ENCODE results near the gene HPSE2. TPM values are rescaled to one million over a fixed set of nuclear protein-coding genes. Genes with fewer than 3 reads are reported as not detected.

The HPSE2 gene
- total and polyA plus RNA-seq, 2 of the 13 experiments (the other 11 are each of a cell fraction or from before 2014, with no cell fraction given), result 0.01 TPM; not detected in 1

DNA sequence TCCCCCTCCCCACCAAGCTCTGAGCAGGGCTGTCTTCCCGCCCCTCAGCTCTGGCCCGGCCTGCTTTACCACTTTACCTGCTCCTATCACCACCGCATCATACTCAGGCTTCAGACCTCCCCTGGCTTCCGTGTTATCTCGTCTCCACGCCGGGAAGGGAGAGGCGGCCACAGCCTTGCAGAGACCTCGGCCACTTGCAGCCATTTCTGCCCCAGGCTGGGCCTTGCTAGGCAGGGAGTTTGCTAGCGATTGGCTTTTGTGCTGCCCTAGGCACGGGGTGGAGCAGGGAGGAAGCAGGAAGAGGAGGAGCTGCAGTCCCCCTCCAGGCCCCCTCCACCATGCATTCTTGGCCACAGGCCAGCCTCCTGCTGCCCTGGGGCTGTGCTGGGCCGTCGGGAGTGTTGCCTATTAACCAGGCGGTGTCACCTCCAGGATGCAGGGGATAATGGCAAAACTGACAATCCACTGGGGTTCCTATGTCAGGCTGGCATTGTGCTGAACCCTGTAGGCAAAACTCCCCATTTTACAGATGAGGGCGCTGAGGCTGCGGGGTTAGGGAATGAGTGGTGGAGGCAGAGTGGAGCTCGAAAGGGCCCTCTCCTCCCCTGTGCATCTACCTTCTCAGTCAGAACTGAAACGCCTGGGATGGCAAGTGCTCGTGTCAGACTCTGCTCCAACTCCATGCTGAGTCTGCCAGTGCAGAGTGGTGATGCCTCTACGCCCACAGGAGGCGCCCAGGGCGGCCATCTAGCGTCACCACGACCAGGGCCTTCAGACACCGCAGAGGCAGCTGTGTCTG is 820.5 kb downstream of the HPSE2 start, which contains the start of gene PYROXD2 (continued):
- TF ChIP-seq, protein P1, sequence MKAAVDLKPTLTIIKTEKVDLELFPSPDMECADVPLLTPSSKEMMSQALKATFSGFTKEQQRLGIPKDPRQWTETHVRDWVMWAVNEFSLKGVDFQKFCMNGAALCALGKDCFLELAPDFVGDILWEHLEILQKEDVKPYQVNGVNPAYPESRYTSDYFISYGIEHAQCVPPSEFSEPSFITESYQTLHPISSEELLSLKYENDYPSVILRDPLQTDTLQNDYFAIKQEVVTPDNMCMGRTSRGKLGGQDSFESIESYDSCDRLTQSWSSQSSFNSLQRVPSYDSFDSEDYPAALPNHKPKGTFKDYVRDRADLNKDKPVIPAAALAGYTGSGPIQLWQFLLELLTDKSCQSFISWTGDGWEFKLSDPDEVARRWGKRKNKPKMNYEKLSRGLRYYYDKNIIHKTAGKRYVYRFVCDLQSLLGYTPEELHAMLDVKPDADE (CRISPR knock-in tag; IDR thresholded peaks at IDR 0.05), result peak; percentile 62; the same call in 1 of the 2 replicates
- TF ChIP-seq TBX2 (CRISPR knock-in tag; IDR thresholded peaks at IDR 0.05; ENCODE audit: borderline replicate concordance), result peak; percentile 74
- TF ChIP-seq, protein P2, sequence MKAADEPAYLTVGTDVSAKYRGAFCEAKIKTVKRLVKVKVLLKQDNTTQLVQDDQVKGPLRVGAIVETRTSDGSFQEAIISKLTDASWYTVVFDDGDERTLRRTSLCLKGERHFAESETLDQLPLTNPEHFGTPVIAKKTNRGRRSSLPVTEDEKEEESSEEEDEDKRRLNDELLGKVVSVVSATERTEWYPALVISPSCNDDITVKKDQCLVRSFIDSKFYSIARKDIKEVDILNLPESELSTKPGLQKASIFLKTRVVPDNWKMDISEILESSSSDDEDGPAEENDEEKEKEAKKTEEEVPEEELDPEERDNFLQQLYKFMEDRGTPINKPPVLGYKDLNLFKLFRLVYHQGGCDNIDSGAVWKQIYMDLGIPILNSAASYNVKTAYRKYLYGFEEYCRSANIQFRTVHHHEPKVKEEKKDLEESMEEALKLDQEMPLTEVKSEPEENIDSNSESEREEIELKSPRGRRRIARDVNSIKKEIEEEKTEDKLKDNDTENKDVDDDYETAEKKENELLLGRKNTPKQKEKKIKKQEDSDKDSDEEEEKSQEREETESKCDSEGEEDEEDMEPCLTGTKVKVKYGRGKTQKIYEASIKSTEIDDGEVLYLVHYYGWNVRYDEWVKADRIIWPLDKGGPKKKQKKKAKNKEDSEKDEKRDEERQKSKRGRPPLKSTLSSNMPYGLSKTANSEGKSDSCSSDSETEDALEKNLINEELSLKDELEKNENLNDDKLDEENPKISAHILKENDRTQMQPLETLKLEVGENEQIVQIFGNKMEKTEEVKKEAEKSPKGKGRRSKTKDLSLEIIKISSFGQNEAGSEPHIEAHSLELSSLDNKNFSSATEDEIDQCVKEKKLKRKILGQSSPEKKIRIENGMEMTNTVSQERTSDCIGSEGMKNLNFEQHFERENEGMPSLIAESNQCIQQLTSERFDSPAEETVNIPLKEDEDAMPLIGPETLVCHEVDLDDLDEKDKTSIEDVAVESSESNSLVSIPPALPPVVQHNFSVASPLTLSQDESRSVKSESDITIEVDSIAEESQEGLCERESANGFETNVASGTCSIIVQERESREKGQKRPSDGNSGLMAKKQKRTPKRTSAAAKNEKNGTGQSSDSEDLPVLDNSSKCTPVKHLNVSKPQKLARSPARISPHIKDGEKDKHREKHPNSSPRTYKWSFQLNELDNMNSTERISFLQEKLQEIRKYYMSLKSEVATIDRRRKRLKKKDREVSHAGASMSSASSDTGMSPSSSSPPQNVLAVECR (CRISPR knock-in tag; IDR thresholded peaks at IDR 0.05; ENCODE audit: borderline replicate concordance), result peak; percentile 72; the same call in 1 of the 2 replicates
- peak; percentile 45; the same call in 1 of the 2 replicates for TF ChIP-seq MIXL1 (CRISPR knock-in tag; IDR thresholded peaks at IDR 0.05)
- peak; percentile 92 for TF ChIP-seq XRCC5 (optimal IDR thresholded peaks at IDR 0.05; ENCODE audit: low read length)
- peak; percentile 98 for TF ChIP-seq POLR2G (IDR thresholded peaks at IDR 0.05; ENCODE audit: low read depth, low read length)
- TF ChIP-seq, protein P3, sequence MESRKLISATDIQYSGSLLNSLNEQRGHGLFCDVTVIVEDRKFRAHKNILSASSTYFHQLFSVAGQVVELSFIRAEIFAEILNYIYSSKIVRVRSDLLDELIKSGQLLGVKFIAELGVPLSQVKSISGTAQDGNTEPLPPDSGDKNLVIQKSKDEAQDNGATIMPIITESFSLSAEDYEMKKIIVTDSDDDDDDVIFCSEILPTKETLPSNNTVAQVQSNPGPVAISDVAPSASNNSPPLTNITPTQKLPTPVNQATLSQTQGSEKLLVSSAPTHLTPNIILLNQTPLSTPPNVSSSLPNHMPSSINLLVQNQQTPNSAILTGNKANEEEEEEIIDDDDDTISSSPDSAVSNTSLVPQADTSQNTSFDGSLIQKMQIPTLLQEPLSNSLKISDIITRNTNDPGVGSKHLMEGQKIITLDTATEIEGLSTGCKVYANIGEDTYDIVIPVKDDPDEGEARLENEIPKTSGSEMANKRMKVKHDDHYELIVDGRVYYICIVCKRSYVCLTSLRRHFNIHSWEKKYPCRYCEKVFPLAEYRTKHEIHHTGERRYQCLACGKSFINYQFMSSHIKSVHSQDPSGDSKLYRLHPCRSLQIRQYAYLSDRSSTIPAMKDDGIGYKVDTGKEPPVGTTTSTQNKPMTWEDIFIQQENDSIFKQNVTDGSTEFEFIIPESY (CRISPR knock-in tag; IDR thresholded peaks at IDR 0.05), result no peak
- TF ChIP-seq PHF20 (CRISPR knock-in tag; IDR thresholded peaks at IDR 0.05), result peak; percentile 78
- peak; percentile 70; the same call in 1 of the 2 replicates for TF ChIP-seq ZNF614 (CRISPR knock-in tag; IDR thresholded peaks at IDR 0.05; ENCODE audit: borderline replicate concordance)
- TF ChIP-seq ZNF713 (CRISPR knock-in tag; IDR thresholded peaks at IDR 0.05), result 0 out of 2 replicates have a peak, but pooled peaks have one; percentile 62
- peak; percentile 36 for TF ChIP-seq TAF15 (IDR thresholded peaks at IDR 0.05; ENCODE audit: low read depth, low read length, poor library complexity, severe bottlenecking)
- TF ChIP-seq, protein P4, sequence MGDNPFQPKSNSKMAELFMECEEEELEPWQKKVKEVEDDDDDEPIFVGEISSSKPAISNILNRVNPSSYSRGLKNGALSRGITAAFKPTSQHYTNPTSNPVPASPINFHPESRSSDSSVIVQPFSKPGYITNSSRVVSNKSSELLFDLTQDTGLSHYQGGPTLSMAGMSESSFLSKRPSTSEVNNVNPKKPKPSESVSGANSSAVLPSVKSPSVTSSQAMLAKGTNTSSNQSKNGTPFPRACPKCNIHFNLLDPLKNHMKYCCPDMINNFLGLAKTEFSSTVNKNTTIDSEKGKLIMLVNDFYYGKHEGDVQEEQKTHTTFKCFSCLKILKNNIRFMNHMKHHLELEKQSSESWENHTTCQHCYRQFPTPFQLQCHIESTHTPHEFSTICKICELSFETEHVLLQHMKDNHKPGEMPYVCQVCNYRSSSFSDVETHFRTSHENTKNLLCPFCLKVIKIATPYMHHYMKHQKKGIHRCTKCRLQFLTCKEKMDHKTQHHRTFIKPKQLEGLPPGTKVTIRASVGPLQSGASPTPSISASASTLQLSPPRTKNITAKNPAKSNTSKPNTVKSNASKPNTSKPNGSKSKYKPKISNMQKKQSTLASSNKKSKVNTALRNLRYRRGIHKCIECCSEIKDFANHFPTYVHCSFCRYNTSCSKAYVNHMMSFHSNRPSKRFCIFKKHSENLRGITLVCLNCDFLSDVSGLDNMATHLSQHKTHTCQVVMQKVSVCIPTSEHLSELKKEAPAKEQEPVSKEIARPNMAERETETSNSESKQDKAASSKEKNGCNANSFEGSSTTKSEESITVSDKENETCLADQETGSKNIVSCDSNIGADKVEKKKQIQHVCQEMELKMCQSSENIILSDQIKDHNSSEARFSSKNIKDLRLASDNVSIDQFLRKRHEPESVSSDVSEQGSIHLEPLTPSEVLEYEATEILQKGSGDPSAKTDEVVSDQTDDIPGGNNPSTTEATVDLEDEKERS (CRISPR knock-in tag; IDR thresholded peaks at IDR 0.05), result 0 out of 2 replicates have a peak, but pooled peaks have one; percentile 87
- TF ChIP-seq, protein P5, sequence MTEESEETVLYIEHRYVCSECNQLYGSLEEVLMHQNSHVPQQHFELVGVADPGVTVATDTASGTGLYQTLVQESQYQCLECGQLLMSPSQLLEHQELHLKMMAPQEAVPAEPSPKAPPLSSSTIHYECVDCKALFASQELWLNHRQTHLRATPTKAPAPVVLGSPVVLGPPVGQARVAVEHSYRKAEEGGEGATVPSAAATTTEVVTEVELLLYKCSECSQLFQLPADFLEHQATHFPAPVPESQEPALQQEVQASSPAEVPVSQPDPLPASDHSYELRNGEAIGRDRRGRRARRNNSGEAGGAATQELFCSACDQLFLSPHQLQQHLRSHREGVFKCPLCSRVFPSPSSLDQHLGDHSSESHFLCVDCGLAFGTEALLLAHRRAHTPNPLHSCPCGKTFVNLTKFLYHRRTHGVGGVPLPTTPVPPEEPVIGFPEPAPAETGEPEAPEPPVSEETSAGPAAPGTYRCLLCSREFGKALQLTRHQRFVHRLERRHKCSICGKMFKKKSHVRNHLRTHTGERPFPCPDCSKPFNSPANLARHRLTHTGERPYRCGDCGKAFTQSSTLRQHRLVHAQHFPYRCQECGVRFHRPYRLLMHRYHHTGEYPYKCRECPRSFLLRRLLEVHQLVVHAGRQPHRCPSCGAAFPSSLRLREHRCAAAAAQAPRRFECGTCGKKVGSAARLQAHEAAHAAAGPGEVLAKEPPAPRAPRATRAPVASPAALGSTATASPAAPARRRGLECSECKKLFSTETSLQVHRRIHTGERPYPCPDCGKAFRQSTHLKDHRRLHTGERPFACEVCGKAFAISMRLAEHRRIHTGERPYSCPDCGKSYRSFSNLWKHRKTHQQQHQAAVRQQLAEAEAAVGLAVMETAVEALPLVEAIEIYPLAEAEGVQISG (CRISPR knock-in tag; IDR thresholded peaks at IDR 0.05), result peak; percentile 81
- TF ChIP-seq ZNF263 (CRISPR knock-in tag; IDR thresholded peaks at IDR 0.05), result peak; percentile 70
